Measurements from ENCODE around the gene ATG14. TPM values are rescaled to one million over a fixed set of nuclear protein-coding genes. Genes with fewer than 3 reads are reported as not detected.
A peak's percentile ranks its signal among the peaks of the same experiment; 100 is the strongest.

ATG14 gene
- total RNA-seq, 1 donor from 2014 or later, result 10.5 TPM

DNA sequence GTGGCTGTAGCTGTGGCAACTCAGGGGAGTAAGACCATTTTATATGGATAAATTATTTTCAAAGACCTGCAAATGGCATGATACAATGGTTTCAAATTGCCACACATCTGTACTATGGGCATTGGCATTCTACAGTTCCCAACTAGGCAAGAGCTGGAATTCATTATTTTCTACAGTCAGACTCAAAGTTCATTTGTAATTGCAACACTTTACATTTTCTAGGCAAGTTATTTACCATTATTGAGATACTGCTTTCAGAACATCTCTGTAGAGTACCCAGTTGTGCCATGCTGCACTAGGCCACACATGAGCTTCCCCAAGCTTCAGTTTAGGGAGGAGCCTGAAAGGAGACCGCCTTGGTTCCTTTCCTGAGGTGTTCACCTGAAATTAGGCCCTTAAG lies 8.0 kb upstream of the ATG14 start:
- TF ChIP-seq, protein P1, sequence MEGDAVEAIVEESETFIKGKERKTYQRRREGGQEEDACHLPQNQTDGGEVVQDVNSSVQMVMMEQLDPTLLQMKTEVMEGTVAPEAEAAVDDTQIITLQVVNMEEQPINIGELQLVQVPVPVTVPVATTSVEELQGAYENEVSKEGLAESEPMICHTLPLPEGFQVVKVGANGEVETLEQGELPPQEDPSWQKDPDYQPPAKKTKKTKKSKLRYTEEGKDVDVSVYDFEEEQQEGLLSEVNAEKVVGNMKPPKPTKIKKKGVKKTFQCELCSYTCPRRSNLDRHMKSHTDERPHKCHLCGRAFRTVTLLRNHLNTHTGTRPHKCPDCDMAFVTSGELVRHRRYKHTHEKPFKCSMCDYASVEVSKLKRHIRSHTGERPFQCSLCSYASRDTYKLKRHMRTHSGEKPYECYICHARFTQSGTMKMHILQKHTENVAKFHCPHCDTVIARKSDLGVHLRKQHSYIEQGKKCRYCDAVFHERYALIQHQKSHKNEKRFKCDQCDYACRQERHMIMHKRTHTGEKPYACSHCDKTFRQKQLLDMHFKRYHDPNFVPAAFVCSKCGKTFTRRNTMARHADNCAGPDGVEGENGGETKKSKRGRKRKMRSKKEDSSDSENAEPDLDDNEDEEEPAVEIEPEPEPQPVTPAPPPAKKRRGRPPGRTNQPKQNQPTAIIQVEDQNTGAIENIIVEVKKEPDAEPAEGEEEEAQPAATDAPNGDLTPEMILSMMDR (IDR thresholded peaks at IDR 0.05; ENCODE audit: insufficient read depth, low read length, severe bottlenecking), result no peak
- DNase-seq (ENCODE audit: low read depth), result no peak

DNA sequence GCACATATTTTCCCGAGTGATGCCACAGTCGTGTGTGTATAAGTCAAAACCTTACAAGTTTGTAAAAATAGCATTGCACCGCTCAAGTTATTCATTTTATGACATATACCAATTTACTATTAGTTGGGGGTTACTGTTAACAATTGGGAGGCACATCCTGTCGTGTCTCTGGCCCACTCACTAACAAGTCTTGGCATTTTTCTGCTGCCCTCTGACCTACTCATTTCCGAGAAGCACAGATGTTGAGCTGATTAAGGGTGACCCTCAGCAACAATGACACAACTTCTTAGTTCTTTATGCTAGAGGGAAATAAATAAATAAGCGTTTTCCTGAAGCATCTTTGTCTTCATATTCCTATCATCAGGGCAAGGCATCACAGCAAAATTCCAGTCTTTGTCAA lies 6.8 kb upstream of the ATG14 start:
- Histone ChIP-seq H3K4me3 (ENCODE audit: low read depth, low read length) (no peak overlapping the region), H3K36me3 (ENCODE audit: control insufficient read depth, insufficient read depth, low read length) (no peaks in the 10 kb centered on the region), H3K27me3 (ENCODE audit: control insufficient read depth, insufficient read depth, low read length) (no peaks in the 10 kb centered on the region)
- DNase-seq (ENCODE audit: low read depth) (no peak), FAIRE-seq (no peak)
- TF ChIP-seq, protein P1 (IDR thresholded peaks at IDR 0.05; ENCODE audit: insufficient read depth, low read length, severe bottlenecking), result no peak

More for the DNA sequence above, 8.0 kb upstream of the ATG14 start:
- Histone ChIP-seq H3K4me3 (ENCODE audit: low read depth, low read length) (no peak overlapping the region), H3K36me3 (ENCODE audit: control insufficient read depth, insufficient read depth, low read length) (no peaks in the 10 kb centered on the region), H3K27me3 (ENCODE audit: control insufficient read depth, insufficient read depth, low read length) (no peaks in the 10 kb centered on the region)
- no peak for FAIRE-seq

DNA sequence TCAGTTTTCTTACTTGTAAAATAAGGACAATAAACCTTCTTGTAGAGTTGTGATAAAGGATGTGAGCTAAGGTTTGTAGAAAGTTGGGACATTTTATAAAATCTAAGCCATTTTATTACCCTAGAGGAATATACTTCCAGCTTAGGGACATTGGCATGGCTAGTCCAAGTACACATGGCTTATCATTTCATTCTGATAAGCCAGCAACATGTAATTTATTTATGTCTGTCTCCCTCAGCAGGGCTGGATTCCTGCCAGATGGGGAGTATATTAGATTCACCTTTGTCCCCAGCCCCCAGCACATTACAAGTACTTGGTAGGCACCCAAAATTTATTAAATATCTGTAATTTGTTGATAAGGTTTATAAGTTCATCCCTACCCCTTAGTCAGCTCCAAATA lies 6.3 kb upstream of the ATG14 start:
- H3K27me3 ChIP-seq (ENCODE audit: control insufficient read depth, insufficient read depth, low read length), result no peaks in the 10 kb centered on the region
- DNase-seq (ENCODE audit: low read depth), result no peak
- H3K4me3 ChIP-seq (ENCODE audit: low read depth, low read length), result no peak overlapping the region
- TF ChIP-seq, protein P1 (IDR thresholded peaks at IDR 0.05; ENCODE audit: insufficient read depth, low read length, severe bottlenecking), result no peak
- H3K36me3 ChIP-seq (ENCODE audit: control insufficient read depth, insufficient read depth, low read length), result no peaks in the 10 kb centered on the region
- no peak for FAIRE-seq

DNA sequence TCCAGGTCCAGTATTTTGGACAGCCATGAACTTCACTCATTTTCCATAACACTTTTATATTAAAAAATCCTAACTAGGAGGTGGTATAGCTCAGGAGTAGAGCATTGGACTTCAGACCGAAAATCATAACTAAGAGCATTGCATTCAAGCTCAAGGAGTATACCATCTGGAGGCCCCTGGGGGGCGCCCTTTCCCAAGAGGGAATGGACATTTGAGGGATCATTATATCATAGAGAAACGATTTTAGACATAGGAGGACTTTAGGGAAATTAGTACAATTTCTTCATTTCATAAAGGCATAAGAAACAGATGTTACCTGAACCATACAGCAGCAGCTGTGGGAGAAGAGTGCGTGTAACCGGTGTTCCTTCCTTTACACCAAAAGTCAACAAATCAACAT lies 5.2 kb upstream of the ATG14 start:
- DNase-seq (ENCODE audit: low read depth), result peak; percentile 32
- Histone ChIP-seq H3K27me3 (ENCODE audit: control insufficient read depth, insufficient read depth, low read length) (no peaks in the 10 kb centered on the region), H3K4me3 (ENCODE audit: low read depth, low read length) (no peak overlapping the region), H3K36me3 (ENCODE audit: control insufficient read depth, insufficient read depth, low read length) (no peaks in the 10 kb centered on the region)
- TF ChIP-seq, protein P1 (IDR thresholded peaks at IDR 0.05; ENCODE audit: insufficient read depth, low read length, severe bottlenecking), result peak; percentile 56
- FAIRE-seq, result no peak

DNA sequence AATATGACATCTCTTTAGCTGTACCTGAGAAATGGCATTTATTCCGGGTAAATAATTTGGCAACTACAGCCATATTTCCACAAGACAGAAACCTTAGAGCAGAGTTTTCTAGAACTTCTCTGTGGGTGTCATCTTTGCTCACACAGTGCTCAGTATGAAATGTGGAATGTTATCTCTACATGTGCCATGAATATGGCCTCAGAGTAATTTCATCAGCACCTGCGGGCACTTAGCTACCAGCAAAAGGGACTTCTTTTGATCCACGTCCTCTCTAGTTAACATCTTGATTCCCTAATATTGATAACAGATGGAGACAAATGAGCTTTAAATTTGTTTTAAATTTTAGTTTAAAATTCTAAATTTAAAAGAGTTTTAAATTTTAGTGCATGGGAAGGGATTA lies 2.9 kb upstream of the ATG14 start:
- Histone ChIP-seq H3K27me3 (ENCODE audit: control insufficient read depth, insufficient read depth, low read length) (no peaks in the 10 kb centered on the region), H3K36me3 (ENCODE audit: control insufficient read depth, insufficient read depth, low read length) (no peaks in the 10 kb centered on the region), H3K4me3 (ENCODE audit: low read depth, low read length) (no peak overlapping the region)
- FAIRE-seq (no peak), DNase-seq (ENCODE audit: low read depth) (no peak)
- TF ChIP-seq, protein P1 (IDR thresholded peaks at IDR 0.05; ENCODE audit: insufficient read depth, low read length, severe bottlenecking), result no peak

DNA sequence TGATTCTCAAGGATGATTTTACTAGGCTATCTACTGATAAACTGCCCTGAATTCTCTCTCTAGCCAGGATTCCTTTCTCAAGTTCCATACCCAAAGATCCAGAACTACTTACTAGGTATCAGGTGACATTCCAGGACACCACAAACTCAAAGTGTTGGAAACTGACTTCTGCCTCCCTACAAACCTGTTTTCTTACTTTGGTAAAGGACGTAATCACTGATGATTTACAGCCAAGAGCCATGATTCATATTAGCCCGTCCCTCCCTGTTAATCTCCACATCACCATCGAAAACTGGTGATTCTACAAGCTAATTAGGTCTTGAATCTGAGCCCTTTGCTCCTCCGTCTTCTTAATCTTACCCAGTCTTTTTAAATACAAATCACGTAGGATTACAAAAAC lies 1.0 kb upstream of the ATG14 start:
- DNase-seq (ENCODE audit: low read depth) (peak; percentile 95), FAIRE-seq (no peak)
- H3K36me3 ChIP-seq (ENCODE audit: control insufficient read depth, insufficient read depth, low read length), result no peaks in the 10 kb centered on the region
- no peaks in the 10 kb centered on the region for H3K27me3 ChIP-seq (ENCODE audit: control insufficient read depth, insufficient read depth, low read length)
- H3K4me3 ChIP-seq (ENCODE audit: low read depth, low read length), result no peak overlapping the region
- TF ChIP-seq, protein P1 (IDR thresholded peaks at IDR 0.05; ENCODE audit: insufficient read depth, low read length, severe bottlenecking), result no peak

Measured in bronchial epithelial cell (primary cell).